ENCODE measurements around the gene PALD1.

GRCh38 chr10:70510453-70510852, 31.9 kb downstream of the PALD1 start:
- TF ChIP-seq POLR2A (IDR thresholded peaks at IDR 0.05; ENCODE audit: low read depth, low read length) (no peak), TAF1 (IDR thresholded peaks at IDR 0.05; ENCODE audit: borderline replicate concordance, low read depth, low read length) (no peak), POLR2AphosphoS5 (IDR thresholded peaks at IDR 0.05; ENCODE audit: low read depth, low read length) (no peak)

All from GM12892 (cell line).